Upper lobe of left lung (tissue), 6 donors: ENCODE measurements around the gene TXNDC17. TPM values are rescaled to one million over a fixed set of nuclear protein-coding genes. Genes with fewer than 3 reads are reported as not detected.

Experiments used
- ATAC-seq, 2 donors: fragments of 200-7000 bp; cut with Tn5 transposase; one replicate each; pipeline ENCODE4 v1.9.1; 2022; ENCODE audit warnings: mild to moderate bottlenecking in 2 of 2, moderate library complexity in 2 of 2; ENCODE audit not compliant: low FRiP score in 2 of 2
- DNase-seq, 2 donors: peaks; one replicate each; pipeline ENCODE4 v3.0.0-alpha.2; 2019 to 2020
- H3K27ac ChIP-seq, 4 donors: fragments of 200-600 bp; sonication (generic); one replicate each; pipeline ENCODE4 v1.5.1; 2016 to 2019
- H3K27me3 ChIP-seq, 4 donors: fragments of 200-600 bp; sonication (generic); one replicate each; pipeline ENCODE4 v1.5.1; 2017 to 2019
- H3K36me3 ChIP-seq, 4 donors: fragments of 200-600 bp; sonication (generic); one replicate each; pipeline ENCODE4 v1.5.1; 2016 to 2019
- H3K4me1 ChIP-seq, 4 donors: fragments of 200-600 bp; sonication (generic); one replicate each; pipeline ENCODE4 v1.5.1; 2018 to 2019
- H3K4me3 ChIP-seq, 4 donors: fragments of 200-600 bp; sonication (generic); one replicate each; pipeline ENCODE4 v1.5.1; 2017 to 2019; ENCODE audit warnings: mild to moderate bottlenecking in 2 of 4, moderate library complexity in 1 of 4
- H3K9me3 ChIP-seq, 4 donors: fragments of 200-600 bp; sonication (generic); one replicate each; pipeline ENCODE4 v1.5.1; 2018 to 2019
- EP300 ChIP-seq, 4 donors: sonication (generic); formaldehyde crosslinking; IDR thresholded peaks; one replicate each; pipeline ENCODE4 v1.5.1; 2017; ENCODE audit warnings: antibody characterized with exemption in 4 of 4, control low read depth in 2 of 4
- POLR2A ChIP-seq, 4 donors: fragments of 450-650 bp; IDR thresholded peaks; one replicate each; pipeline ENCODE4 v1.5.1; 2016 to 2017; ENCODE audit warnings: antibody characterized with exemption in 4 of 4, mild to moderate bottlenecking in 2 of 4
- POLR2AphosphoS5 ChIP-seq, 2 donors: sonication (generic); formaldehyde crosslinking; IDR thresholded peaks; one replicate each; pipeline ENCODE4 v1.5.1; 2017; ENCODE audit warnings: antibody characterized with exemption in 2 of 2
- WGBS, 2 donors: methylation state at CpG; one replicate each; pipeline ENCODE4 v1.1.5; 2017 to 2018; 5-methylcytosine and 5-hydroxymethylcytosine counted together
- total RNA-seq, 6 donors: library from RNA; depleted of rRNA in 4 of 6; stranded (reverse); fragments of >200 nt in 4 of 6; gene quantifications; one replicate each; pipeline versions ENCODE4 v1.1.0 to v1.2.1, GENCODE V29; 2016 to 2021
- TF ChIP-seq, protein P1 (sequence below), 6 experiments: fragments of 450-650 bp in 4 of 6; fragments of 200-600 bp in 2 of 6; sonication (generic) in 2 of 6; IDR thresholded peaks; one replicate each; pipeline ENCODE4 v1.5.1; 2016 to 2019; ENCODE audit warnings: antibody characterized with exemption in 6 of 6
- donor health status: DM: no; HTN: no; CAD: no; lungs with moderate emphysema.
- donor health status: DM: no; HTN: yes; CAD: no; lungs with severe emphysema.

Gene TXNDC17
- total RNA-seq, 6 donors from 2014 or later: 36.7 to 176 (median 67.0) TPM

DNA sequence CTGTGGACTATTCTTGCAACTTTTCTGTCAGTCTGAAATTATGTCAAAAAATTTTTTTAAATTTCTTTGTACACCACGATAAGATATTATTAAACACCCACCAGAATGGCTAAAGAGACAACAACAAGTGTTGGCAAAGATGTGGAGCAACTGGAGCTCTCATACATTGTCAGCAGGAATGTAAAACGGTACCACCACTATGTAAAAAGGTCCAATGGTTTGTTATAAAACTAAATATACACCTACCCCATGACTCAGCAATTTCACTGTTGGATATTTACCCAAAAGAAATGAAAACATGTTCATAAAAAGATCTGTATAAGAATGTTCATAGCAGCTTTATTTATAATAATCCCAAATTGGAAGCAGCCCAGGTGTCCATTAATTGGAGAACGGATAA, 7.6 kb upstream of the TXNDC17 start:
- no peak overlapping the region for H3K4me3 ChIP-seq
- peaks cover 0 to 60% (median 28%) of the 10 kb centered on the region in 4 donors for H3K36me3 ChIP-seq
- ATAC-seq (no peak), DNase-seq (no peak)
- TF ChIP-seq, protein P1, sequence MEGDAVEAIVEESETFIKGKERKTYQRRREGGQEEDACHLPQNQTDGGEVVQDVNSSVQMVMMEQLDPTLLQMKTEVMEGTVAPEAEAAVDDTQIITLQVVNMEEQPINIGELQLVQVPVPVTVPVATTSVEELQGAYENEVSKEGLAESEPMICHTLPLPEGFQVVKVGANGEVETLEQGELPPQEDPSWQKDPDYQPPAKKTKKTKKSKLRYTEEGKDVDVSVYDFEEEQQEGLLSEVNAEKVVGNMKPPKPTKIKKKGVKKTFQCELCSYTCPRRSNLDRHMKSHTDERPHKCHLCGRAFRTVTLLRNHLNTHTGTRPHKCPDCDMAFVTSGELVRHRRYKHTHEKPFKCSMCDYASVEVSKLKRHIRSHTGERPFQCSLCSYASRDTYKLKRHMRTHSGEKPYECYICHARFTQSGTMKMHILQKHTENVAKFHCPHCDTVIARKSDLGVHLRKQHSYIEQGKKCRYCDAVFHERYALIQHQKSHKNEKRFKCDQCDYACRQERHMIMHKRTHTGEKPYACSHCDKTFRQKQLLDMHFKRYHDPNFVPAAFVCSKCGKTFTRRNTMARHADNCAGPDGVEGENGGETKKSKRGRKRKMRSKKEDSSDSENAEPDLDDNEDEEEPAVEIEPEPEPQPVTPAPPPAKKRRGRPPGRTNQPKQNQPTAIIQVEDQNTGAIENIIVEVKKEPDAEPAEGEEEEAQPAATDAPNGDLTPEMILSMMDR (IDR thresholded peaks at IDR 0.05): no peak
- no peak for TF ChIP-seq EP300 (IDR thresholded peaks at IDR 0.05)
- TF ChIP-seq POLR2A (IDR thresholded peaks at IDR 0.05): no peak
- no peak for TF ChIP-seq POLR2AphosphoS5 (IDR thresholded peaks at IDR 0.05)
- peaks cover 0 to 7% (median 0%) of the 10 kb centered on the region in 4 donors for H3K4me1 ChIP-seq
- H3K27ac ChIP-seq: no peak overlapping the region
- no peaks in the 10 kb centered on the region for H3K9me3 ChIP-seq
- no peaks in the 10 kb centered on the region for H3K27me3 ChIP-seq
- WGBS, 2 donors: 99% methylated on average over 3 of the region's 3 CpGs

DNA sequence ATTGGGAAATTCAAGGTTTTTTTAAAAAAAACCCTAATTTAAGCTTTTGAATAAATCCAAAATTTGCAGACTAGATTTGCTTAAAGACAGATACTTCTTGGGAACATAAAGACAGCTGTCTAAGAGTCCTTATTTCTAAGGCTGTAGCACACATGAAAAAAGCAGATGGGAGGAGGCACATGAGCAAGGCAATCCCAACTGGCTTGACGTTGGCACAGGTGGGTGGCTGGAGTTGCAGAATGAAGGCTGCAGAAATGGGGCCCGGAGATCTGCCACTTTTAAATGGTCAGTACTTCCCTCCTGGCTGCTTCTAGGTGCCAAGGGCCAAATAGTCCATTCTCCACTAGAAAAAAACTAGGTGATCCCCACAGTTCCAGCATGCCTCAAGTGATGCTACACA, 4.8 kb upstream of the TXNDC17 start:
- H3K36me3 ChIP-seq: peaks cover 0 to 37% (median 25%) of the 10 kb centered on the region in 4 donors
- peaks cover 10 to 24% (median 13%) of the 10 kb centered on the region in 4 donors for H3K4me1 ChIP-seq
- DNase-seq (no peak), ATAC-seq (no peak)
- no peak overlapping the region for H3K4me3 ChIP-seq
- no peaks in the 10 kb centered on the region for H3K9me3 ChIP-seq
- H3K27ac ChIP-seq: no peak overlapping the region
- TF ChIP-seq POLR2AphosphoS5 (IDR thresholded peaks at IDR 0.05): no peak
- 67 to 92% methylated on average over 2 of the region's 2 CpGs for WGBS, 2 donors
- no peaks in the 10 kb centered on the region for H3K27me3 ChIP-seq

DNA sequence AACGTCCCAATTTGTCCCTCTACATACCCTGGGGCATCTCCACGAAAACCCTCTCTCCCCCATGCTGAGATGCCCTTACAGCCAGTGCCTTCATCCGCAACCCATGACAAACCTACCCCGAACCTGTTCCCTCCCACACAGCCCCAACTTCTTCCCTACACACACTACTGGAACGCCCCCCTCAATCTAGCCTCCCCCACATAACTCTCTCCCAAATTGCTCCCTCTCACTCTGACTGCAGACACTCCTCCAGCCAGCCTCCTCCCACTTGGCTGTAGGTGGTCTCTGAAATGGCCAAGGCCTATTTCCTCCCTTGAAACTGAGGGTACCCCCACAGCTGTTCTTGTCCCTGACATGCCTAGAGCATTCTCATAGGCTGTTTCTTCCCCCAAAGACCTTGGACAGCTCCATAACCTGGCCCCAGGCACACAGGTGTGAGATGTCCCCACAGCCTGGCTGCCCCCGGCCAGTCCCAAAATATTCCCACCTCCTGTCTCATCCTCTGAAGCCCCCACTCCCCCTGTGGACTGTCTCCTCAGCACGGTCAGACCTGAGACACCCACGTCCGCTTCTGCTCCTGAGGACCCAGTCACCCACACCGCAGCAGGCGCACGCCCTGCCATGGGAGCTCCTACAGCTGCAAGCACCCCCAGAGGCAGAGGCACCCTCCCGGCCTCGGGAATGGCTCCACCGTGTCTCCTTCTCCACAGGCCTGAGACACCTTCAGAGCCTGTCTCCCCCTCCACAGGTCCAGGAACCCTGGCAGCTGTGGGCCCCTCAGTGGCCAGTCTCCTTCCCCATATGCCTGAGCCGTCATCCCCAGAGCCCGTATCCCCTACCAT, 4.0 kb upstream of the TXNDC17 start:
- peaks cover 0 to 29% (median 22%) of the 10 kb centered on the region in 4 donors for H3K36me3 ChIP-seq
- 94 to 95% methylated on average over 16 to 17 of the region's 17 CpGs for WGBS, 2 donors
- no peaks in the 10 kb centered on the region for H3K9me3 ChIP-seq
- DNase-seq (peak in 1 of 2 donors; percentile 68), ATAC-seq (no peak)
- H3K27ac ChIP-seq: no peak overlapping the region
- TF ChIP-seq EP300 (IDR thresholded peaks at IDR 0.05) (no peak), POLR2AphosphoS5 (IDR thresholded peaks at IDR 0.05) (no peak), POLR2A (IDR thresholded peaks at IDR 0.05) (no peak)
- TF ChIP-seq, protein P1 (IDR thresholded peaks at IDR 0.05): no peak
- H3K4me1 ChIP-seq: peaks cover 16 to 31% (median 18%) of the 10 kb centered on the region in 4 donors
- no peak overlapping the region for H3K4me3 ChIP-seq
- no peaks in the 10 kb centered on the region for H3K27me3 ChIP-seq

DNA sequence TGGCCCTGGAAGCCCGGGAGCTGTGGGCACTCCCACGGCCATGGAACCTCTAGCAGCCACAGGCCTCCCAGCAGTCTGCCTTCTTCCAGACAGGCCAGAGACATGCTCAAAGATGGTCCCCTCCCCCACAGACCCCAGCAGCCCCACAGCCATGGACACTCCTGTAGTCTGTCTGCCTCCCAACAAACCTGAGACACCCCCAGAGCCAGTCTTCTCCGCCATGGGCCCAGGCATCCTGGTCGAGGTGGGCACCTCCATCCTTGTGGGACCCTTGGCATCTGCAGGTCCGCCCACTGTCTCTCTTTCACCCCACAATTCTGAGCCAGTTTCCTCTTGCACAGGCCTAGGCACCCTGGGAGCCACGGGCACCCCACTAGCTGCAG, 3.4 kb upstream of the TXNDC17 start:
- H3K27ac ChIP-seq: no peak overlapping the region
- DNase-seq: peak in 1 of 2 donors; percentile 22
- H3K27me3 ChIP-seq: no peaks in the 10 kb centered on the region
- peaks cover 17 to 37% (median 24%) of the 10 kb centered on the region in 4 donors for H3K4me1 ChIP-seq
- H3K9me3 ChIP-seq: no peaks in the 10 kb centered on the region
- TF ChIP-seq POLR2A (IDR thresholded peaks at IDR 0.05) (no peak), POLR2AphosphoS5 (IDR thresholded peaks at IDR 0.05) (no peak), EP300 (IDR thresholded peaks at IDR 0.05) (no peak)
- TF ChIP-seq, protein P1 (IDR thresholded peaks at IDR 0.05): no peak
- H3K4me3 ChIP-seq: no peak overlapping the region
- WGBS, 2 donors: 83 to 94% methylated on average over 4 to 5 of the region's 6 CpGs
- ATAC-seq: no peak
- H3K36me3 ChIP-seq: peaks cover 0 to 23% (median 16%) of the 10 kb centered on the region in 4 donors

DNA sequence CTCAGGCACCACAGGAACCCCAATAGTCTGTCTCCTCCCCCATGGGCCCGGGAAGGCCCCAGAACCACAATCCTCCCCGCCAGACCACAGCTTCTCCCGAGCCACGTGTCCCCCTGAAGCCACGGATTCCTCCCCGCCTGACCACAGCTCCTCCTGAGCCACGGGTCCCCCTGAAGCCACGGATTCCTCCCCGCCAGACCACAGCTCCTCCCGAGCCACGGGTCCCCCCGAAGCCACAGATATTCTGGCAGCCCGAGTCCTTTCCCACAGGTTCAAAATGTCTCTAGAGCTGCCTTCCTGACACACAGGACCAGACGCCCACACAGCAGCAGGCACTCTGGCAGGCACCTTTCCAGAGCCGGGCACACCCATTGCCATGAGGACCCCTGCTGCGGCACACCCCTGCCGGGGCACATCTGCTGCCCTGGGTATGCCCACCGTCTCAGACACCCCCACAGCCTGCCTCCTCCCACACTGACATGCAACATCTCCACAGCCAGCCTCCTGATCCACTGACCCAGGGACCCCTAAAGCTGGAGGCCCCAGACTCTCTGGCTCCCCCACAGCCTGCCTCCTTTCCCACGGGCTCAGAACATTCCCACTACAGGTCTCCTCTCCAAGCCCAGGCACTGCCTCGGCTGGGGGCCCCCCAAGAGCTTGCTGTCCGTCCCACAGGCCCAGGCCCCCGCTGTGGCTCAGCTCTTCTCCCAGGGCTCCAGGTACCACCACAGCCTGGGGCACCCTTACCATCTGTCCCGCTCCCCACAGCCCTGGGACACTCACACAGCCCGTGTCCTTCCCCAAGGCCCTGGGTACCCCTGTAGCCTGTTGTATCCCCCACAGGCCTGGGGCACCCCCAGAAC, 2.6 kb upstream of the TXNDC17 start:
- Histone ChIP-seq H3K4me3 (no peak overlapping the region), H3K9me3 (no peaks in the 10 kb centered on the region), H3K4me1 (peaks cover 17 to 44% (median 30%) of the 10 kb centered on the region in 4 donors), H3K36me3 (peaks cover 0 to 23% (median 13%) of the 10 kb centered on the region in 4 donors), H3K27ac (no peak overlapping the region), H3K27me3 (no peaks in the 10 kb centered on the region)
- WGBS, 2 donors: 77 to 81% methylated on average over 18 to 22 of the region's 24 CpGs
- peak in 1 of 2 donors; percentile 63 for DNase-seq
- ATAC-seq: no peak
- TF ChIP-seq POLR2A (IDR thresholded peaks at IDR 0.05): no peak
- TF ChIP-seq, protein P1 (IDR thresholded peaks at IDR 0.05): no peak
- no peak for TF ChIP-seq POLR2AphosphoS5 (IDR thresholded peaks at IDR 0.05)
- no peak for TF ChIP-seq EP300 (IDR thresholded peaks at IDR 0.05)
